GM03348 (cell line): ENCODE data around the gene MGAT5B.
"Not testable (repeated sequence)": the region's sequence is repeated elsewhere in the genome, so short reads cannot be mapped to it uniquely, and the experiment has no call there.

Source experiments
- DNase-seq: peaks from one replicate; pipeline ENCODE4 v3.0.0; 2012; ENCODE audit warnings: low spot score

MGAT5B gene

GRCh38 chr17:76848670-76849069 is 19.5 kb upstream of the MGAT5B start:
- DNase-seq = no peak

GRCh38 chr17:76849160-76849559 is 19.0 kb upstream of the MGAT5B start:
- not testable (repeated sequence) for DNase-seq

- no peak for DNase-seq
Observed at GRCh38 chr17:76852843-76853242, 15.4 kb upstream of the MGAT5B start.

GRCh38 chr17:76855105-76855504 is 13.1 kb upstream of the MGAT5B start:
- no peak for DNase-seq

GRCh38 chr17:76862079-76862478 is 6.1 kb upstream of the MGAT5B start:
- DNase-seq = no peak

- DNase-seq = no peak
Observed at GRCh38 chr17:76862494-76862893, 5.7 kb upstream of the MGAT5B start.

GRCh38 chr17:76864024-76864423 is 4.2 kb upstream of the MGAT5B start:
- DNase-seq = no peak

- no peak for DNase-seq
Observed at GRCh38 chr17:76865174-76865573, 3.0 kb upstream of the MGAT5B start.

- DNase-seq = no peak
Observed at GRCh38 chr17:76866203-76866602, 2.0 kb upstream of the MGAT5B start.

GRCh38 chr17:76866774-76867577 is 1.2 kb upstream of the MGAT5B start:
- DNase-seq = peak; percentile 72

- peak; percentile 42 for DNase-seq
Observed at GRCh38 chr17:76867578-76868175, 527 bp upstream of the MGAT5B start.

- peak; percentile 43 for DNase-seq
Observed at GRCh38 chr17:76868669-76869495, 678 bp downstream of the MGAT5B start.

- DNase-seq = no peak
Observed at GRCh38 chr17:76869496-76870376, 1.5 kb downstream of the MGAT5B start.

- no peak for DNase-seq
Observed at GRCh38 chr17:76870377-76870714, 2.1 kb downstream of the MGAT5B start.

- DNase-seq = no peak
Observed at GRCh38 chr17:76871668-76872067, 3.5 kb downstream of the MGAT5B start.

- peak; percentile 95 for DNase-seq
Observed at GRCh38 chr17:76872221-76872873, 4.1 kb downstream of the MGAT5B start.

- DNase-seq = no peak
Observed at GRCh38 chr17:76872874-76873221, 4.6 kb downstream of the MGAT5B start.

- DNase-seq = peak; percentile 58
Observed at GRCh38 chr17:76873856-76874255, 5.7 kb downstream of the MGAT5B start.

- DNase-seq = no peak
Observed at GRCh38 chr17:76877437-76877836, 9.2 kb downstream of the MGAT5B start.

GRCh38 chr17:76878568-76878967 is 10.4 kb downstream of the MGAT5B start:
- DNase-seq = no peak

- DNase-seq = no peak
Observed at GRCh38 chr17:76879254-76879653, 11.1 kb downstream of the MGAT5B start.

GRCh38 chr17:76879691-76880090 is 11.5 kb downstream of the MGAT5B start:
- no peak for DNase-seq
